GM21723 (cell line): ENCODE results near the gene COL10A1.

Source experiments
- ATAC-seq: cut with Tn5 transposase; IDR thresholded peaks from one replicate; pipeline ENCODE4 v1.9.1; 2021; ENCODE audit warnings: mild to moderate bottlenecking, moderate library complexity; ENCODE audit not compliant: unreplicated experiment

COL10A1 gene

DNA sequence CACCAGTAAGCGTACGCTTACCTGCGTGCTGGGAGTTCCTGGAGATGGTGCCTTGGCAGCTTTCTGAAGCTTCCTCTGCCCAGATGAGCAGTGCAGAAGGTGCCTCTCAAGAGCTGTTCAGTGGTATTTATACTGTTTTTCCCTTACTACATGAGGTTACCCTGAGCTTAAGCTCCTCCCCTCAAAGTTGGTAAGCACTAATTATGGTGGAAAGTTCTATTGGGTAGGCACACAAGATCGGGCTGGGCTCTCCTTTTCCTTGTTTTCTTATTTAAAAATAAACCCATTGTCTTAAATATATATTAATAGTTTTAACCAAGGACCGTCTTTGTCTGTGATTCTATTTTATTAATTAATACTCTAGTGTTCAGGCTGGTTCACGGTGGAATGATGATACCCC is at the start of gene COL10A1:
Gene COL10A1, minus strand, starts transcription at position 101 of the 400 bp plus-strand sequence. CDS start 640 bp downstream, outside the sequence.
- ATAC-seq: no peak

DNA sequence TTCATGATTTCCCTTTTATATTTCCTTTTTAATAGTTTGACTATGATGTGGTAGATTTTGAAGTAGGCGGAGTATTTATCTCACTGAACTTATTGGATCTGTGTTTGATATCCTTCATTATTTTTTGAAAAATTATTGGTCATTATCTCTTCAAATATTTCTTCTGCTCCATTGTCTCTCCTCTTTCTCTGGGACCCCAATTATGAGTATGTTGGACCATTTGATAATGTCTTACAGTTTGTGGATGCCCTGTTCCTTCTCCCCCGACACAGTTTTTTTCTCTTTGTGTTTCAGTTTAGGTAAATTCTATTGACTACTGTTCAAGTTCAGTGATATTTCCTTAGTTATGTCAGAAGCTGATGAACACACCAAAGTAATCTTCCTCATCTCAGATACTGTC is 49.4 kb upstream of the COL10A1 start:
- ATAC-seq: no peak

DNA sequence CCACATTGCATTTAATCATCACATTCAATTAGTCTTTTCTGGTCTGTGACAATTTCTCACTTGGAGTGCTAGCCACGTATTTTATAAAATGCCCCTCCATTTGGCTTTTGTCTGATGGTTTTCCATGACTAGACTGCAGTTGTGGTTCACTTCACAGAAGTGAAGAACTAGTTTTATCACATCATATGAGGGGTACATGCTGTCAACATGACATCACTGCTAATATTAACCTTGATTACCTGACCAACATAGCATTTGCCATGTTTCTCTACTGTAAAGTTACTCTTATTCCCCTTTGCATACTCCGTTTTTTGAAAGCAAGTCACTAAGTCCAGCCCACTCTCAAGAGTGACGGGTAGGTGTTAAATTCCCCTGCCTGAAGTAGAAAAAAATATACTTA is 48.0 kb upstream of the COL10A1 start:
- ATAC-seq: no peak

DNA sequence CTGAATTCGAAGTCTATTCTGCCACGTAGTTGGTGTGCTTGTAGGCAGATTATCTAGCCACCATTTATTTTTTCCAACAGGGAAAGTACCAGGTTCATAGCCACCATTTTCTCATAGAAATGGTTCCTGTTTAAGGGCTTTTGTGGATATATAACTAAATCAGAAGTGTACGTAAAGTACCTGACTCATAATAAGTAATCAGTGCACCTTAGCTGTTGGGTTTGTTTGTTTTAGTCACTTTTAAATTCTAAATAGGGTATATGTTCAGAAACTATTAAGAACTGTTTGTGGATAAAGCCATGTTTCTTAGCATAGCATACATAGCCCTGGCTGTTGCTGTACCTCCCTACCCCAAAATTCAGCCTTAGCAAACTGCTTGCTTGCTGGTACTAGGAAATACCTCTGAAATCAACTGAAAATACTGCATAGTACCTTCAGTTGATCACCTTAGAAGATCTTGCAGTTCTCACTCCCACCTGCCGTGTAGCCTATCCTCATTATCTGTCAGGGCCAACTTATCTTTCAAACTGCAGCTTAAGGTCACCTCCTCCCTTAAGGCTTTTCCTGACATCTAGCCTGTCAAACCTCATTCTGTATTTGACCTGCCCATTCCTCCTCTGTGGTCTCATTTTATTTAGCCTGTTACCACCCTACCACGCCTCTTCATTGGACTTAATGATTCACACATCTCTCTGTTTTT is 44.6 kb upstream of the COL10A1 start:
- ATAC-seq: no peak

DNA sequence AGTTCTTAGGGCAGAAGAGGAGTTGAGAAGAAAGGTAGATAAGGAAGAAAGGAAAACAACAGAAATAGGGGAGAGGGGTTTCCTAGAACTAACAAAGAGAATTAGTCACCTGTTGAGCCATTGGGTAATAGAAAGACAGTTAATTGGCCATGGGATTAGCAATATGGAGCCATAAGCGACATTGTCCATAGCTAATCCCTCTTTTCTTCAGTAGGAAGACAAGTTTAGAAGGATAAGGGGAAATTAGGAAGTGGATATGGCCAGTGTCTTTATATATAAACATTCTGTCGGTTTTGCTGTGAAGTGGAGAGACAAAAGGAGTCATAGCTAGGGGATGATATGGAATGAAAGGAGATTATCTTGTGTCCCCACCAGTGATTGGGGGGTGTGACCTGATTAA is 43.9 kb upstream of the COL10A1 start:
- ATAC-seq: no peak

DNA sequence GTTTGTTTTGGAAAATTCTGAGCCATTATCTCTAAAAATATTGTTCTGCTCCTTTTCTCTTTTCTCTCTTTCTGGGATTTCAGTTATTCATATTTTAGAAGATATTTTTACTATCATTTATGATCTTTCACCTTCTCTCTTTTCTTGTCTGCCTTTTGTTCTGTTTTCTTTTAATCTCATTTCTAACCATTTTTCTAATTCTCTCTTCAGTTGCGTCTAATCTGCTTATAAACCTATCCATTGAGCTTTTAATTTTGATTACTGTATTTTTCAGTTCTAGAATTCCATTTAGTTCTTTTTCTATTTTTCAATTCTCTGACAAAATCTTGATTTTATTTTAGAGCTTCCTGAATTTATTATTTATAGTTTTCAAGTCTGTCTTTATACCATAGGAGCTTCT is 42.2 kb upstream of the COL10A1 start:
- ATAC-seq: no peak

DNA sequence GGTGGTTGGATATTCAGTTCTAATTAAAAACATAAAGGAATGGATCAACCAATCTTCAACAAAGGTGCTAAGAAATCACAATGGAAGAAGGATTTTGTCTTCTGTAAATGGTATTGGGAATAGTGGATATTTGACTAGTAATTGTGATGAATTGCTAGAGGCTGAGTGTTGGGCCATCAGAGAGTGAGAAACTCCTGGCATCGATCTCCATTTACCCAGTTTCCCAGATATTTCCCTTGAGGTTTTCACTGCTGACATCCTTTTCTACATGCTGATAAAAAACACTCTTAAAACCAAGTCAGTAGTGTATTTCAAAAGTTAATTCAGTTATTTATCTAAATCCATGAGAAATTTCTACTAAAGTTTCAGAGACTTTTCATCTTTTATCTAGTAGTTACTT is 40.4 kb upstream of the COL10A1 start:
- ATAC-seq: no peak

DNA sequence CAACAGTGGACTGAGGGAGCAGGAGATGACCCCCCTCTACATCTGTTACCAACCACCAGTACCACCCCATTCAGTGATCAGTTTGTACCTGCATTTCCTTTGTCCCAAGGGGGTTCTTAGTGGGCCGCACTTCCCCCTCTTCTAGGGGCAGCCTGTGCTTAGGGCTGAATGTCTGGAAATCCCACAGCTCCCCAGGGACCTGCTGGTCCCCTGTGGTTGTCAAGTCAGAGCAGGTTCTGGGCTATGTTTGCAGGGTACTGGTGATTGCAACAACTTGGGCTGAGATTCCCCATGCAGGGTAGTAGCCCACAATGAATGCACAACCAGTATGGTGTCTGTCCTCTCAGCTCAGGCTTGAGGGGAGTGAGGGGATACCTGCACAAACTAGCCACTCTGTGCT is 39.7 kb upstream of the COL10A1 start:
- ATAC-seq: no peak

DNA sequence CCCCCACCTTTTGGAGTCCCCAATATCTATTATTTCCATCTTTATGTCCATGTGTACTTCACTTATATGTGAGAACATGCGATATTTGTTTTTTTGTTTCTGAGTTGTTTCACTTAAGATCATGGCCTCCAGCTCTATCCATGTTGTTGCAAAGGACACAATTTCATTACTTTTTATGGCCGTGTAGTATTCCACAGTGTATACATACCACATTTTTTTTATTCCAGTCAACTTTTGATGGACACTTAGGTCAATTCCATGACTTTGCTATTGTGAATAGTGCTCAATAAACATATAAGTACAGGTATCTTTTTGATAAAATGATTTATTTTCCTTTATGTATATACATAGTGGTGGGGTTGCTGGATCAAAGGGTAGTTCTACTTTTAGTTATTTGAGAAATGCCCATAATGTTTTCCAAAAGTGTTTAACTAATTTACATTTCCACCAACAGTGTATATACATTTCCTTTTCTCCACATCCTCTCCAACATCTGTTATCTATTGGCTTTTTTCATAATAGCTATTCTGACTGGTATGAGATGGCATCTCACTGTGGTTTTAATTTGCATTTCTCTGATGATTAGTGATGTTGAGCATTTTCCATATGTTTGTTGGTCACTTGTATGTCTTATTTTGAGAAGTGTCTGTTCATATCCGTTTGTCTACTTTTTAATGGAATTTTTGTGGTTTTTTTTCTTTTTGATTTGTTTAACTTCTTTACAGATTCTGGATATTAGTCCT is 34.0 kb upstream of the COL10A1 start:
- no peak for ATAC-seq

DNA sequence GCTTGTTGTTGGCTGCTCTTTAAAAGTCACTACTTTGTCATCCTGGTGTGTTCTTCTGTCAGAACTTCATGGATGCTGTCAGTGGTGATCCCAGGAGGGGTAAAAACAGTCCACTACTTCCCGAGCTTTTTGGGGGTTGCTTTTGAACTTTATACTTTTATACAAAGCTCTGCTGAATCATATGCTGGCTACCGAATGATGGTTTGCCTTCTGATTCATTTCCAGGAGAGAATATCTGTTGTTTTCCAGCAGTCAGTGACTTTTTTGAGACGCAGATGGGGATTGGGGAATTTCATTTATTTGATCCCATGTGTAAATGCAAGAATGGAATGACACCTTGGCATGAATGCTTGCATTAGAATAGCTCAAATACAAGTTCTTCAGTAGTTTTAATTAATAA is 32.7 kb upstream of the COL10A1 start:
- no peak for ATAC-seq

DNA sequence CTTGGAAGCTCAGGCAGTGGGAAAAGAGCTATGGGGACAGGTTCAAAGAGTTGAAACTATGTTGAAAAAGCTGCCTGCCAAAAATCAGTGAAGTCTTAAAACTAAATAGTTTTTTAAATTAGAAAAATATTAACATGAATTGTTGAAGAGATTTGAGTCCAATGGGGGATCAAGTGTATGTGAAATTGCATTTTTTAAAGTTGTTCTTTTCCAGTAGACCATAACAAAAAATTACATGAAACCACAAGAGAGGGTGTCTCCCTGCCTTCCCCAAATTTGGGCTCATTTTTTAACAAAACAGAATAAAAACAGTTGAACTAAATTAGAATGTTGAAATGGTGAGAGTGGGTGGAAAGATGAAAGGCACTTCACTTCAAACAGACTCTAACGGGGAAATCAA is 31.5 kb upstream of the COL10A1 start:
- ATAC-seq: no peak

DNA sequence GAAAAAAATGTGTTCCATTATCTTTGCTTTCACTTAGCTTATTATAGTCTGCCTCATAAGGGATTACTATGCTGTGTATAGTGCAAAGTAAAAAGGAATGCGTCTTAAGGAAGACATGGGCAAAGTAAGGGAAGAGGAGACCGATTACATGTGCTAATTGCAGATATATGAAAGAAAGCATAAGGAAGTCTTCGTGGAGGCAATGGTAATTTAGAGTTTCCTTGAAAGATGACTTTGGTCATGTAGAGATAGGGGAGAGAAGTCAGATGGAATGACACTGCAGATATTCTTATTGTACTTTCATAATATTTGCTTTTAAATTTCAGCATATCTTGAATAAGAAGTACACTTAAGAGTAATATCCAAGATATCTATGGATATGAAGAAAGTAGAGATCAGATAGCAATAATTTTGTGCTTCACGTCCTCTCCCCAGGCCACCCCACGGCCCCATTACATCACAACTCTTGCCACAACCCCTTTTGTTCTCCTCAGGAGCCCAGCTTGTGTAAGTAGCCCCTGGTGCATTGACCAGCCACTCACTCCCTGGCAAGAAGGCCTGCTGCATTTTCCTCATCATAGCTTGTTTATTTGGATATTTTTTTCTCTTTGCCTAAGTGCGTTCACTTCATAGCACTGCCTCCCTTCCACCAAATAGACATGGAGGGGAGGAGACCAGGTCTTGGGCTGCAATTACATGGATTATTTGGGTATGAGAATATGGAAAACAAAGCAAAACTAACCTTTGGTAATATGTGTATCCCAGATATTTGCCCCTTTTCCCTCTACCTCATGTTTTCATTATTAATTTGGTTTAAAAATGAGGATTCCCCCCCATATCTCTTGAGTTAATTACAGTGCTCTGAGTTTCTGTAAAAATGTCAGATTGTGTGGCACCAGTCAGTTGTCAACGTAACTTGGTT is 30.7 kb upstream of the COL10A1 start:
- ATAC-seq: no peak

DNA sequence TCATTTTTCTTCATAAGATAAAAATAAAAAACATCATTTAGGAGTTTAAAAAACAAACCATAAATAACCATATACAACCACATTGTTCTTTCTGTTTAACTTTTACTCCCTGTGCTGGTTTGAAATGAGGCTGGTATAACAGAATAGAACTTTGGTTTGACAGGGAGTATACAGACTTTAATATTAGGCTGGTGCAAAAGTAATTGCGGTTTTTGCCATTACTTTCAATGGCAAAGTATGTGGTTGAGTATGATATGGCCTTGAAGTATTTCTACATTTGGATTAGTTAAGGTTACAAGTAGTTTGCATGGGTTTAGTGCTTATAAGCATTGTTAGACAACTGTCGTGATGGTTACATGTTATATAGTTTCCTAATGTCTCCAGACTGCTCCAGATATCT is 29.0 kb upstream of the COL10A1 start:
- no peak for ATAC-seq

DNA sequence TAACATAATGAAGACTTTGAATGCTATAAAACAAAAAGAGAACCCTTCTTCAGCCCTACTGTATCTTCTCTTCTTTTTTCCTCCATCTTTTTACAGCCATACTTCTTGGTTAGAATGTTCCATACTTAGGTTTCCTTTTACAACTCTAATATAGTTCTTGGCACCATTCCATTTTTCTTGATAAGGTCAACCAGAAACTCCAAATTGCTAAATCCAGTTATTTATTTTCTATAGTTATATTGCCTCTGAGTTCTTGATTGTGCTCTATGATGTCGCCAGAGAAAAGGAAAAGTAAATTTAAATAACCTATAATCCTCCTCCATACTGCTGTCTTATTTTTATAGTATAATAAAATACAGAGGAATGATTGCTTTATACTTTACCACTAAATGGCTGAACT is 26.7 kb upstream of the COL10A1 start:
- no peak for ATAC-seq

DNA sequence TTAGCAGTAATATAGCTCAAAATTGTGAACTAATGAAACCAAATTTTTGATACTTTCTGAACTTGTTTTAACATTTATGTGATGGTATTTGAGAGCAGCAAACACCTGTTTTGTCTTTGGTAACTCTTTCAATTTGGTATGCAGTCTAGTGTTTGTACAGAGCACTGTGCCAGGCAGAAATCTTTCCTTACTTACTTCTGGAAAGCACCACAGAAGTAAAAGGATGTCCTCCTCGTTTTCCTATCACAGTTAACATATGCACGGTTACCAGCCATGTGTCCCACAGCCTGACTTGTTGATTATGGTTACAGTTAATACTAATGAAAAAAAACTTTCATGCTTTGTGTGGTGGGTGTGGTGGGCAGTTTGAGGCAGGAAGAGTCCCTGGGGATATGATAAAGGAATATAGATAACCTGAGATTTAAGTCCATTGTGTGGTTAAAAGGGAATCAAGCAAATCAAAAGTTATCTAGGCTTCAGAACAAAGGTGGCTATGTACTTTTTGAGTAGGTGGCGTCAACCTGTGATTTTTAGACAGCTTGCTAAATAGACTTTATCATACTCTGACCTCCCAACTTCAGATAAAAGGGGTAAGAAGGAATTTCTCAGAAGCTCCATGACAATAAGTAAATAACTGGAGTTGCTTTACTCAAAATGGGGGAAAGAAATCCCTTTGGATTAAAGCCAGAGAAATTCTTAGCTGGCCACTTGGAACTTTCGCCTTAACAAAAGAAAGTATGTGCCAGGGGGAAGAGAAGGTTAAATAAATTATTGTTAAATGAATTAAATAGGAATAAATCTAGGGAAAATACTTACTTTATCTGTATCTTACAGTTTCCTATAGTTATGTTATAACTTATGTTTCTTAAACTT is 20.1 kb upstream of the COL10A1 start:
- ATAC-seq: no peak

DNA sequence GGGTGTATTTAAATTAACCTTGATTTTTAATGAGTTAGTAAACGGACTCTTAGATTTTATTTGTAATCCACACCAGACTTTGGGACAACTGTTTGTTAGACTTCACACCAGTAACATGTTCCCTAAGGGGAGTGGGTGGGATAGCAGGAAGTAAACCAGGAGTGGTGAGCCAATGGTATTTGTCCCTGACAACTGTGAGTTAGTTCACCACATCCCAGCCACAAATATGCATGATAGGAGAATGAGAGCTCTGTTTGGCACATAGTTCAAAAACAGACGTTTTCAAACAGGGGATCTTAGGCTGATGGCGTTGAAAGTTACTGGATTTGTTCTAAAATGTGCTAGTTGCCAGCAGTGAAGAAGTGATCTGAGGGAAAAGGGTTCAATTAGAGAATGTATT is 18.7 kb upstream of the COL10A1 start:
- ATAC-seq: no peak

DNA sequence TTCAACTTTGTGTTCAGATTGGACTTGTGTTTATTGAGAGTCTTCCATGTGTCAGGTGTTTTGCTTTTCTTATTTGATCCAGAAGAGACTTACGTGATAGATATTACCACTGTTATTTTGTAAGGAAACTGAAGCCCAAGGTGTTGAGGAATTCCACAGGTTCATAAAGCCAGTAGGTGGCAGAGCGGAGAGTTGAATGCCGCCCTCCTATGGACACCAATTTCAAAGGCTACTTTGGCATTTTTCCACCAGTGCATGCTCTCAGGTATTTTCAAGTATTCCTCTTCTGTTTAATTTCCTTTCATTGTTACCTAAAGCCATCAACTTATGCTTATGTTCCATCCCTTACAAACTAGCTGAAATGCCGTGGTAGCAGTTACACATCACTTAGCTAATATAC is 14.0 kb upstream of the COL10A1 start:
- no peak for ATAC-seq

DNA sequence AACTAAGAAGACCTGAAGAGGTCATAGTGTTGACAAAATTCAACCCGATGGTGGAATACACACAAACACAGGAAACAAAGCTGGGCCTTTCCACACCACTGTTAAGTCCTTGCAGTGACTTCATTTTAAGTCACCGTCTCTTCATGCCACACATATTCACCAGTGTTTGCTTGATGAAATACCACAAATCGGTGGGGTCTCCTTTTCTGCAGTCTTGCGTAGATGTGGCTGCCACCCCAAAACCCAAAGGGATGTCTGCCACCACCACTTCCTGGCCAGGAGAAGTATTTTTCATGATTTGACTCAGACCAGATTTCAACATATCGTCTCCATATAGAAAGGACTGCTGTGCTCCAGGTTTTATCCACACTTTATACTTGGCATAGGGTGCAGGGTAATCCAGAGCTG is 11.0 kb upstream of the COL10A1 start:
- no peak for ATAC-seq

DNA sequence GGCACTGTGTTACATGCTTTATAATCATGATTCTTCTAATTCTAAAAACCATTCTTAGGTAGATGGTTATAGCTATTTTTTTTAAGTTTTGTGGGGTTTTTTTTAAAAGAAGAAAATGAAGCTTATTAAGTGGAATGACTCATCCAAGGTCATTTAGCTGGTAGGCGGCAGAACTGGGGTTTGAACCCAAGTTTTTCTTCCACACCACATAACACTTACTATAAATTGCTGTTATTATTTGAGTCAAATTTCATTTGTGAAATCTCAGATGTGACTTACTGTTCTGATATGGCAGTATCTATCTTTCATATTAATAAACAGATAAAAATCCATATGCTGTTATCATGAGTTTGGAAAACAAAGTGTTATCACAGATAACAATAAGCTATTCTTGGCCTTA is 10.4 kb upstream of the COL10A1 start:
- no peak for ATAC-seq

DNA sequence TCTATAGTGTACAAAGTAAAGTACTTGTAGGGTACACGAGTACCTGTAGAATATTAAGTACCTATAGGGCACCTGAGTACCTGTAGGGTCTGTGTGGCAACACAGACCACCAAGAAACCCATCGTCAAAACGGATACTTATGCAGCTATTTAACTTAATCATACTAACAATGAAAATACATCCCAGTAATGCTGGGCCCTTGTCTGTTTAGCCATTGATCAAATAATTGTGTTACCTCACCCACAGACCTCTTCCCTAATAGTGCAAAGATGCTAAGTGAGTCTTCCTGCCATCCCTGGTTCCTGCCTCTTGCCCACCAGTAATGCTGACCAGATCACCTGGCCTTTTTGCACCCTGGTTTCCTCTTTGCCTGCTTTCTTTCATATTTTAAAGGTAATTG is 7.5 kb upstream of the COL10A1 start:
- no peak for ATAC-seq
